PC-3 (cell line): ENCODE measurements around the gene NFATC2. TPM values are rescaled to one million over a fixed set of nuclear protein-coding genes. Genes with fewer than 3 reads are reported as not detected.
A peak's percentile ranks its signal among the peaks of the same experiment; 100 is the strongest.

Source experiments
- ATAC-seq: fragments of 200-7000 bp; cut with Tn5 transposase; 2 replicates; pipeline ENCODE4 v1.9.1; 2020; ENCODE audit warnings: mild to moderate bottlenecking, moderate library complexity
- BruUV-seq: library from RNA; stranded (reverse); fragments of 400-500 nt; replicated peaks from 2 replicates; lab custom pipeline; 2021; lab: Mats Ljungman, UMichigan
- CTCF ChIA-PET: fragments of 300-600 bp; sonication (Branson Sonifier 250); formaldehyde crosslinking; loops from one replicate; lab custom pipeline; 2022; ENCODE audit warnings: antibody characterized with exemption; lab: Charles Lee
- POLR2A ChIA-PET: fragments of 300-600 bp; sonication (Branson Sonifier 250); formaldehyde crosslinking; loops from one replicate; lab custom pipeline; 2022; ENCODE audit warnings: antibody characterized with exemption; ENCODE audit not compliant: unreplicated experiment; lab: Charles Lee
- DNase-seq: peaks from one replicate; pipeline ENCODE4 v3.0.0-alpha.2; 2015
- H2AFZ ChIP-seq: fragments of 300-600 bp; sonication (generic); 2 replicates; pipeline ENCODE4 v1.6.0; 2016; ENCODE audit warnings: antibody characterized with exemption, low read length
- H3F3A ChIP-seq: fragments of 300-600 bp; sonication (generic); one replicate; pipeline ENCODE4 v1.6.0; 2017; ENCODE audit warnings: antibody characterized with exemption, low read length, control low read depth, mild to moderate bottlenecking; ENCODE audit not compliant: unreplicated experiment
- H3K27ac ChIP-seq: fragments of 300-600 bp; sonication (generic); 2 replicates; pipeline ENCODE4 v1.5.1; 2016; ENCODE audit warnings: mild to moderate bottlenecking, low read length
- H3K27me3 ChIP-seq: fragments of 300-600 bp; sonication (generic); 2 replicates; pipeline ENCODE4 v1.6.1; 2016; ENCODE audit warnings: low read length, mixed read lengths
- H3K36me3 ChIP-seq: fragments of 300-600 bp; sonication (generic); 2 replicates; pipeline ENCODE4 v1.6.1; 2016; ENCODE audit warnings: low read depth, mixed run types, low read length, mixed read lengths
- H3K4me1 ChIP-seq: fragments of 300-600 bp; sonication (generic); 2 replicates; pipeline ENCODE4 v1.5.1; 2016; ENCODE audit warnings: low read length; ENCODE audit not compliant: insufficient read depth
- H3K4me2 ChIP-seq: fragments of 300-600 bp; sonication (generic); 2 replicates; pipeline ENCODE4 v1.6.0; 2016; ENCODE audit warnings: low read length
- H3K4me3 ChIP-seq: fragments of 300-600 bp; sonication (generic); 2 replicates; pipeline ENCODE4 v1.5.1; 2016; ENCODE audit warnings: mild to moderate bottlenecking, low read length, mixed read lengths
- H3K79me2 ChIP-seq: fragments of 300-600 bp; sonication (generic); 2 replicates; pipeline ENCODE4 v1.6.1; 2017; ENCODE audit warnings: low read length, mixed read lengths
- H3K9ac ChIP-seq: fragments of 300-600 bp; sonication (generic); 2 replicates; pipeline ENCODE4 v1.6.0; 2016; ENCODE audit warnings: mild to moderate bottlenecking, low read length
- H3K9me2 ChIP-seq: fragments of 300-600 bp; sonication (generic); replicated peaks from 2 replicates; pipeline ENCODE4 v1.6.1; 2016; ENCODE audit warnings: mixed run types, low read length, mixed read lengths
- H3K9me3 ChIP-seq: fragments of 300-600 bp; sonication (generic); 2 replicates; pipeline ENCODE4 v1.6.1; 2016; ENCODE audit warnings: low read length, mixed read lengths
- H4K20me1 ChIP-seq: fragments of 300-600 bp; sonication (generic); 2 replicates; pipeline ENCODE4 v1.6.1; 2016; ENCODE audit warnings: low read length, mixed read lengths
- CTCF ChIP-seq: fragments of 300-600 bp; sonication (generic); conservative IDR thresholded peaks from 2 replicates; pipeline ENCODE4 v1.5.1; 2017; ENCODE audit warnings: antibody characterized with exemption, low read depth, mild to moderate bottlenecking, low read length
- EZH2 ChIP-seq: fragments of 300-600 bp; sonication (generic); IDR thresholded peaks from one replicate; pipeline ENCODE4 v1.6.1; 2017; ENCODE audit warnings: antibody characterized with exemption, mild to moderate bottlenecking, low read length; ENCODE audit not compliant: unreplicated experiment
- EZH2phosphoT487 ChIP-seq: fragments of 300-600 bp; sonication (generic); IDR thresholded peaks from 2 replicates; pipeline ENCODE4 v1.6.1; 2018; ENCODE audit warnings: mild to moderate bottlenecking, antibody characterized with exemption, low read length, borderline replicate concordance
- intact Hi-C: fragments of 100-400 bp; cut with micrococcal nuclease; formaldehyde crosslinking; loops from 2 replicates; pipeline ENCODE4 v1.9.0; 2023
- total RNA-seq: library from RNA; depleted of rRNA; stranded (reverse); fragments of >200 nt; gene quantifications from 2 replicates; pipeline ENCODE4 v1.2.3, GENCODE V29; 2014

The NFATC2 gene
- total RNA-seq, 1 experiment from 2014 or later: 12.9 TPM

- Histone ChIP-seq H3F3A (peaks cover 3% of the 10 kb centered on the region), H2AFZ (no peak overlapping the region), H4K20me1 (no peaks in the 10 kb centered on the region), H3K9me2 (no peaks in the 10 kb centered on the region), H3K27ac (peak overlapping the region; percentile 91; the same call in 1 of the 2 replicates), H3K4me3 (no peak overlapping the region), H3K4me2 (no peak overlapping the region), H3K9me3 (no peaks in the 10 kb centered on the region), H3K9ac (no peak overlapping the region), H3K79me2 (no peaks in the 10 kb centered on the region), H3K4me1 (peaks cover 55% of the 10 kb centered on the region), H3K27me3 (no peaks in the 10 kb centered on the region), H3K36me3 (no peaks in the 10 kb centered on the region)
- ATAC-seq: no peak
- CTCF ChIA-PET: no interaction called here
- BruUV-seq: no TSS peak
- intact Hi-C loops: no loop called here
- POLR2A ChIA-PET: no interaction called here
- DNase-seq: no peak
- TF ChIP-seq CTCF (no peak), EZH2phosphoT487 (no peak), EZH2 (no peak)
These were observed 184.3 kb downstream of the NFATC2 start for GRCh38 chr20:51358032-51358724.

DNA sequence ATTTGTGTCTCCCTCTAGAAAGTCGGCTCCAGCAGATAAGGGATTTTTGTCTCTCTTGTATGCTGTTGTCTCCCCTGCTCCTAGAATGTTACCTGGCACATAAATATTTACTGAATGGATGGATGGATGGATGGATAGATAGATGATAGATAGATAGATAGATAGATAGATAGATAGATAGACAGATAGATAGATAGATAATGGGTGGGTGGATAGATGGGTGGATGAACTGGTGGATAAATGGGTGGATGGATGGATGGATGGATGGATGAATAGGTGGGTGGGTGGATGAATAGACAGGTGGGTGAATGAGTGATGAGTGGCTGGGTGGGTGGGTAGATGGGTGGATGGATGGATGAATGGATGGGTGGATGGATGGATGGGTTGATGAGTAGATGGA lies 185.0 kb downstream of the NFATC2 start:
- ChIA-PET POLR2A (no interaction called here), CTCF (no interaction called here)
- Histone ChIP-seq H3K4me2 (no peak overlapping the region), H3K9ac (no peak overlapping the region), H2AFZ (no peak overlapping the region), H3K4me1 (peaks cover 57% of the 10 kb centered on the region), H3K36me3 (no peaks in the 10 kb centered on the region), H3K4me3 (no peak overlapping the region), H3K9me2 (no peaks in the 10 kb centered on the region), H3K27me3 (no peaks in the 10 kb centered on the region), H4K20me1 (no peaks in the 10 kb centered on the region), H3K27ac (no peak overlapping the region), H3K9me3 (no peaks in the 10 kb centered on the region), H3K79me2 (no peaks in the 10 kb centered on the region), H3F3A (peaks cover 3% of the 10 kb centered on the region)
- TF ChIP-seq EZH2phosphoT487 (no peak), CTCF (no peak), EZH2 (no peak)
- DNase-seq (no peak), ATAC-seq (no peak)
- intact Hi-C loops: no loop called here
- no TSS peak for BruUV-seq

GRCh38 chr20:51356871-51357270 lies 185.6 kb downstream of the NFATC2 start:
- intact Hi-C loops: no loop called here
- H3K27ac ChIP-seq: no peak overlapping the region

More at GRCh38 chr20:51356871-51357270, 185.6 kb downstream of the NFATC2 start:
- no peaks in the 10 kb centered on the region for H3K36me3 ChIP-seq
- ChIA-PET CTCF (no interaction called here), POLR2A (no interaction called here)
- no TSS peak for BruUV-seq
- H3K9me2 ChIP-seq: no peaks in the 10 kb centered on the region
- no peaks in the 10 kb centered on the region for H3K27me3 ChIP-seq
- no peak for TF ChIP-seq EZH2
- no peak for TF ChIP-seq EZH2phosphoT487
- TF ChIP-seq CTCF: no peak
- H3K4me3 ChIP-seq: no peak overlapping the region
- peaks cover 64% of the 10 kb centered on the region for H3K4me1 ChIP-seq
- no peak overlapping the region for H3K9ac ChIP-seq
- H4K20me1 ChIP-seq: no peaks in the 10 kb centered on the region
- no peak for DNase-seq
- H2AFZ ChIP-seq: no peak overlapping the region
- ATAC-seq: no peak
- peaks cover 6% of the 10 kb centered on the region for H3F3A ChIP-seq
- H3K79me2 ChIP-seq: no peaks in the 10 kb centered on the region
- H3K4me2 ChIP-seq: no peak overlapping the region
- H3K9me3 ChIP-seq: no peaks in the 10 kb centered on the region
